Measurements from ENCODE around the gene PLBD2.

PLBD2 gene

GRCh38 chr12:113358381-113359132, at the start of gene PLBD2:
TSS of gene PLBD2 (plus strand) at chr12:113358587. CDS start at chr12:113358601, 14 bp downstream.
- peak; percentile 56 for DNase-seq

GRCh38 chr12:113310489-113310888, 47.9 kb upstream of the PLBD2 start:
- DNase-seq: no peak

GRCh38 chr12:113314121-113314529, 44.3 kb upstream of the PLBD2 start:
- no peak for DNase-seq

GRCh38 chr12:113315358-113315757, 43.0 kb upstream of the PLBD2 start:
- no peak for DNase-seq

- DNase-seq: no peak
These were observed 42.2 kb upstream of the PLBD2 start for GRCh38 chr12:113316155-113316554.

- no peak for DNase-seq
These were observed 41.3 kb upstream of the PLBD2 start for GRCh38 chr12:113317122-113317521.

- no peak for DNase-seq
These were observed 40.2 kb upstream of the PLBD2 start for GRCh38 chr12:113318046-113318656.

- no peak for DNase-seq
These were observed 39.3 kb upstream of the PLBD2 start for GRCh38 chr12:113318900-113319628.

- DNase-seq: no peak
These were observed 38.0 kb upstream of the PLBD2 start for GRCh38 chr12:113320401-113320800.

GRCh38 chr12:113322343-113322742, 36.0 kb upstream of the PLBD2 start:
- no peak for DNase-seq

- DNase-seq: no peak
These were observed 32.5 kb upstream of the PLBD2 start for GRCh38 chr12:113325916-113326315.

GRCh38 chr12:113326775-113327395, 31.5 kb upstream of the PLBD2 start:
- DNase-seq: no peak

- DNase-seq: no peak
These were observed 30.0 kb upstream of the PLBD2 start for GRCh38 chr12:113328368-113328889.

- no peak for DNase-seq
These were observed 29.2 kb upstream of the PLBD2 start for GRCh38 chr12:113329022-113329790.

GRCh38 chr12:113329791-113330417, 28.5 kb upstream of the PLBD2 start:
- DNase-seq: no peak

- DNase-seq: no peak
These were observed 27.9 kb upstream of the PLBD2 start for GRCh38 chr12:113330505-113330904.

GRCh38 chr12:113332688-113333417, 25.5 kb upstream of the PLBD2 start:
- no peak for DNase-seq

- DNase-seq: no peak
These were observed 25.0 kb upstream of the PLBD2 start for GRCh38 chr12:113333418-113333750.

GRCh38 chr12:113333877-113334785, 24.3 kb upstream of the PLBD2 start:
- DNase-seq: no peak
